ENCODE results near the gene NDN.

NDN gene

GRCh38 chr15:23647421-23648370 is 39.4 kb downstream of the NDN start, which contains the start of gene MAGEL2:
Gene MAGEL2, minus strand, starts transcription at chr15:23647867. Its CDS starts 125 bp downstream, at chr15:23647742.
- Mint-ChIP-seq H3K9me3 (ENCODE audit: low read depth) (no peaks in the 10 kb centered on the region), H3K27ac (no peak within 1 kb of the TSS), H3K36me3 (no peaks in the 10 kb centered on the region), H3K4me3 (no peak within 1 kb of the TSS), H3K27me3 (peaks cover 5% of the 10 kb centered on the region), H3K4me1 (ENCODE audit: low read depth) (no peaks in the 10 kb centered on the region)

- Mint-ChIP-seq H3K27ac (no peak overlapping the region), H3K27me3 (peaks cover 9% of the 10 kb centered on the region), H3K4me3 (no peak overlapping the region), H3K36me3 (no peaks in the 10 kb centered on the region), H3K4me1 (ENCODE audit: low read depth) (no peaks in the 10 kb centered on the region), H3K9me3 (ENCODE audit: low read depth) (no peaks in the 10 kb centered on the region)
Measured at GRCh38 chr15:23647001-23647295, 40.2 kb downstream of the NDN start.

- Mint-ChIP-seq H3K27ac (no peak overlapping the region), H3K4me1 (ENCODE audit: low read depth) (no peaks in the 10 kb centered on the region), H3K4me3 (no peak overlapping the region), H3K9me3 (ENCODE audit: low read depth) (no peaks in the 10 kb centered on the region), H3K27me3 (peaks cover 9% of the 10 kb centered on the region), H3K36me3 (no peaks in the 10 kb centered on the region)
Measured at GRCh38 chr15:23646165-23647000, 40.7 kb downstream of the NDN start.

GRCh38 chr15:23645371-23646164 is 41.5 kb downstream of the NDN start:
- Mint-ChIP-seq H3K9me3 (ENCODE audit: low read depth) (no peaks in the 10 kb centered on the region), H3K4me1 (ENCODE audit: low read depth) (no peaks in the 10 kb centered on the region), H3K27ac (no peak overlapping the region), H3K36me3 (no peaks in the 10 kb centered on the region), H3K27me3 (peaks cover 9% of the 10 kb centered on the region), H3K4me3 (no peak overlapping the region)

- no peak overlapping the region for H3K4me3 Mint-ChIP-seq
- H3K4me1 Mint-ChIP-seq (ENCODE audit: low read depth): no peaks in the 10 kb centered on the region
- no peak overlapping the region for H3K27ac Mint-ChIP-seq
- no peaks in the 10 kb centered on the region for H3K9me3 Mint-ChIP-seq (ENCODE audit: low read depth)
- peaks cover 9% of the 10 kb centered on the region for H3K27me3 Mint-ChIP-seq
- H3K36me3 Mint-ChIP-seq: no peaks in the 10 kb centered on the region
Measured at GRCh38 chr15:23644829-23645228, 42.3 kb downstream of the NDN start.

GRCh38 chr15:23642413-23643044 is 44.6 kb downstream of the NDN start:
- Mint-ChIP-seq H3K4me3 (no peak overlapping the region), H3K27me3 (peaks cover 5% of the 10 kb centered on the region), H3K27ac (no peak overlapping the region), H3K4me1 (ENCODE audit: low read depth) (no peaks in the 10 kb centered on the region), H3K9me3 (ENCODE audit: low read depth) (no peaks in the 10 kb centered on the region), H3K36me3 (no peaks in the 10 kb centered on the region)

All from activated naive CD8-positive, alpha-beta T cell (primary cell).